Measurements from ENCODE around the gene KMT2D.
A peak's percentile ranks its signal among the peaks of the same experiment; 100 is the strongest.

KMT2D gene

GRCh38 chr12:49060237-49061156 lies at the start of gene KMT2D:
Gene KMT2D (minus strand): TSS chr12:49060794. CDS start chr12:49055324, 5,470 bp downstream.
- DNase-seq (ENCODE audit: low read depth), result peak; percentile 92

GRCh38 chr12:49109641-49110463 lies 49.3 kb upstream of the KMT2D start:
- no peak for DNase-seq (ENCODE audit: low read depth)

GRCh38 chr12:49108958-49109404 lies 48.4 kb upstream of the KMT2D start:
- no peak for DNase-seq (ENCODE audit: low read depth)

DNA sequence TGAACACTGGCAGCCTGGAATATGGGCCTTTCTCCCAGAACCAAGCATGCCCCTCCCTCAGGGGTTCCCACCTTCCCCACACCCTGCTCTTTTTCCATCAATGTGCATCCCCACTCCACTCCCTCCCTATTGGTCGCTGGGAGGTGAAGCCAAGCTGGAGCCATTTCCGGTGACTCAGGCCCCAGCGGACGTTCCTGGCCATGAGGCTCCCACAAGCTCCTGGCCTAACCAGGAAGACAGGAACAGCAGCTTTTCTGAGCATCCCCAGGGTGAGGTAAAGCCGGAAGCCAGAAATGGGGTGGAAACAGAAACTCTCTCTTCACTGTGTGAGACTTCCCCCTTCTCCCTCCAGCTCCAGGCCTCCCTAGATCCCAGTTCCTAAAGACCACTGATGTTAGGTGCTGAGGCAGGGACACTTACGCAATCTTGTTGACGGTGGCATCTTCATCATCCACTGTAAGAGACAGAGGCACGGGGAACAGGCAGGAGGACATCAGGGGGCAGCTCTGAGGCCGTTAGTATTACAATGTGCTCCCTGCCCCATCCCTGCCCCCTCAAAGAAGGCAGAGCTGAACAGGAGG lies 45.0 kb upstream of the KMT2D start:
- DNase-seq (ENCODE audit: low read depth), result no peak

- no peak for DNase-seq (ENCODE audit: low read depth)
Measured at GRCh38 chr12:49104822-49105221, 44.2 kb upstream of the KMT2D start.

GRCh38 chr12:49100380-49100779 lies 39.8 kb upstream of the KMT2D start:
- DNase-seq (ENCODE audit: low read depth), result no peak

GRCh38 chr12:49098703-49099102 lies 38.1 kb upstream of the KMT2D start:
- DNase-seq (ENCODE audit: low read depth), result no peak

GRCh38 chr12:49098035-49098451 lies 37.4 kb upstream of the KMT2D start:
- no peak for DNase-seq (ENCODE audit: low read depth)

- DNase-seq (ENCODE audit: low read depth), result no peak
Measured at GRCh38 chr12:49097381-49097780, 36.8 kb upstream of the KMT2D start.

GRCh38 chr12:49094975-49095365 lies 34.4 kb upstream of the KMT2D start:
- no peak for DNase-seq (ENCODE audit: low read depth)

DNA sequence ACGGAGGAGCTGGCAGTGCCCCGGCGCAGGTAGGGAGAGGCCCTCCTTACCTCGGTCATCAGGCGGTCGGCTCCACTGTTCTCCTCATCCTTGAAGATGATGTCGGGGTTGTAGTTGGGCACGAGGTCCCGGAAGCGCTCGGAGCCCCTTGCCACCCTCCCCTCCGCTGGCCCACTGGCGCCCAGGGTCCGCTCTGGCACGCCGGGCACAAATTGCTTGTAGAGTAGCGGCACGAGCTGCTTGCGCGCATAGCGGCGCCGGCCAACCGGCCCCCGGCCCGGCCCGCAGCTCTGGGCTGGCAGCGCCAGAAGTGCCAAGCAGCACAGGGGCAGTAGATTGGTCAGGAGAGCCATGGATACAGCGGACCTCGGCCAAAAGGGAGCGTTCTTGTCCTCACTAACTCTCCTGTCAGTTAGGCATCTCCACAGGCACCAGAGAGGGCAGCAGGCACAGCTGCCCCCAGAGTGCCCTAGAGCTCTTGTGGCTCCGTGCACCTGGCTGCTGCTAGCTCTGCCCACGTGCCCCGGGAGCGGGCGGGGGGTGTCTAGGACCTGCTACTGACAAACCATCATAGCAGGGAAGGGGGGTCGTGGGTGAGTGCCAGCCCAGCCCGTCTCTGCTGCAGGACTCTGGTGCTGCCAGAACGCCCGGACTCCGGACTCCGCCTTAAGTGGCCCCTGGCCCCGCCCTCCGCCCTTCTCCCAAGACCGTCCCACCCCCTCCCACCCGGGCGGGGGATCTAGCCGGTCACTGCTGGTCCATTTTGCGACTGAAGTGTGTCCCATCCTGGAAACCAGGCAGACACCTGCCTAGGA lies 33.8 kb upstream of the KMT2D start, which contains the start of gene DHH:
Gene DHH (minus strand): TSS at position 642 of the 815 bp plus-strand sequence. CDS start 289 bp downstream, at position 353.
- DNase-seq (ENCODE audit: low read depth), result no peak

- no peak for DNase-seq (ENCODE audit: low read depth)
Measured at GRCh38 chr12:49093792-49094159, 33.2 kb upstream of the KMT2D start.

- no peak for DNase-seq (ENCODE audit: low read depth)
Measured at GRCh38 chr12:49092816-49093406, 32.3 kb upstream of the KMT2D start.

DNA sequence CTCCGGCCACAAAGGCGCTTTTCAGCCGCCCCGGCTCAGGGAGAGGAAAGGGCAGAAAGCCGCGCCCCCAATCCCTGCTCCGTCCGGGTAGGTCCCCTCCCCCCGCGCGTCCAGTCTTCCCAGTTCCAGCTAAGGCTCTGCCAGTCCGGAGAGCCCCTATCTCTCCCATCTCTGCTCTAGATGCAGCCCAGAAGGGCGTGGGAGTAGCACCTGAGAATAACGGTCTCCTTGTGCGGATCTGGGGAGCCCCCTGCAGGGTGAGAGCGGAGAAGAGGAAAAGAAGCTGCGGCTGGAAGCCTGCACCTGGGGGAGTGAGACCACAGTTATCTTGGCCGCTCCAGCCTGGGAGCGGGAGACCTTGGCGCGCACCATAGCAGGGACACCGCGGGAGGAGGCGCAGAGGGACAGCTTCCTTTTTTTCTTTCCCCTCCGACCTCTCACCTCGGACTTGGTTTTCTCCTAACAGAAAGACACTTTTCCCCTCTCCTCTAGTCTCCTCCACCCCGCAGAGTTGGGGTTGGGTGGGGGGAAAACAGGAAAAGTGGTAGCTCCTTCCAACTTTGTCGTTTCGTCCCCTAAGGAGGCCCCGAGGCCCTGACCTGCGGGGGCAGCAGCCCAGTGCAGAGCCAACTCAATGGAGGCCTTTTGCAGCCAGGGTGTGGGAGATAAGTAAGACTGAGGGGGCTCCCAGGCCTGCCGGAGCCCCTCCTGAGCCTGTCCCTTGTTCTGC lies 31.7 kb upstream of the KMT2D start:
- DNase-seq (ENCODE audit: low read depth), result peak; percentile 89

DNA sequence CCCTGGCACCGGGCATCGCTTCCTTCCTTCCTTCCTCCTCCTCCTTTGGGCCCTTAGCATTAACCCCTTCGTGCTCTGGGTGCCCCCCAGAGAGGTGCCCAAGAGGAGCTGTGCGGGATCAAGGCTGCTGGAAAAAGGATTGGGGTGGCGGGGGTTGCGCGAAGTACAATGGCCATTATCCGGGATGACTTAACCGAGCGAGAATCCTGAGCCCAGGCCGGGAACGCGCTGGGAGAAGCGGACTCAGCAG lies 31.2 kb upstream of the KMT2D start:
- no peak for DNase-seq (ENCODE audit: low read depth)

DNA sequence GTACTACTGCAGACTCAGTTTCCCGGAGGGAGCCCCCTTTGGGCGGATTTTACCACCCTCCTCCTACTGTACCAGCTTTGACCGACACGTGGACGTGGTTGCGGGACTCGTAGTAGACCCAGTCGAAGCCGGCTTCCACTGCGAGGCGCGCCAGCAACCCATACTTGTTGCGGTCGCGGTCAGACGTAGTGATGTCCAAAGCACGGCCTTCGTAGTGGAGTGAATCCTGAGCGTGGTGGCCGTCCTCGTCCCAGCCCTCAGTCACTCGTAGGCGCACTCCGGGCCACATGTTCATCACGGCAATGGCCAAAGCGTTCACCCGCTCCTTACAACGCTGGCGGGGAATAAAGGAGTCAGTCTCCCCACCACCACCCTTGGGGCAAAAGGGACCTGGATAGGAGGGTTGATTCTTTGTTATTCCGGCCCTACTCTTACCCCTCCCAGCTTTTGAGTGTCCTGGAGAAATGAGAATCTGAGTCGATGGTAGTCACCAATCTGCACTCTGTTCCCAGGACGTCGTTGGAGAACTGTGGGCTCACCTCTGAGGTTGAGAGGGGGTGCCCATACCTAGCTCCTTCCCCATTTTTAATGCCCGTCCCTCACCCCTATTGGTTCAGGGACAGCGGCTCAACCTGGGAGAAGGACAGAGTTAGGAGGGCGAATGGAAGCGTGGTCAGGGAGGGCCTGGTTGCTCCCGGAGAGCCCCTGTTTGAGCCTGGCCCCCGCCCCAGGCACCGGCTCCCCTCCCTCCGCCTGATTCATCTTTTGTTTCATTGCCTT lies 30.7 kb upstream of the KMT2D start:
- no peak for DNase-seq (ENCODE audit: low read depth)

GRCh38 chr12:49089821-49090773 lies 29.5 kb upstream of the KMT2D start:
- no peak for DNase-seq (ENCODE audit: low read depth)

- DNase-seq (ENCODE audit: low read depth), result no peak
Measured at GRCh38 chr12:49088932-49089330, 28.3 kb upstream of the KMT2D start.

Data from CMK (cell line).